HEK293 (cell line): ENCODE measurements around the gene DEFB113.

Experiments
- CTCF ChIA-PET: fragments of 350-600 bp; formaldehyde crosslinking; extraction: SDS; loops from one replicate; lab custom pipeline; 2021; ENCODE audit warnings: antibody characterized with exemption; lab: Yijun Ruan, JAX
- POLR2A ChIA-PET: fragments of 300-600 bp; formaldehyde crosslinking; extraction: SDS; loops from one replicate; lab custom pipeline; 2020; ENCODE audit warnings: antibody characterized with exemption, inconsistent platforms; lab: Yijun Ruan, JAX
- H3K27ac ChIP-seq: fragments of 200-500 bp; sonication (Bioruptor generic); 2 replicates; pipeline ENCODE4 v1.5.1; 2014; ENCODE audit warnings: low read depth, low read length, control low read depth, inconsistent platforms; ENCODE audit errors: extremely low read depth
- H3K36me3 ChIP-seq, 2 experiments: fragments of 200-500 bp in 1 of 2; sonication (Bioruptor generic) in 1 of 2; 1 replicate in 1 of 2; 2 replicates in 1 of 2; pipeline ENCODE4 v1.5.1; 2014 to 2017; ENCODE audit warnings: inconsistent platforms in 2 of 2, low read length in 2 of 2; ENCODE audit not compliant: control insufficient read depth in 2 of 2, insufficient read depth in 1 of 2
- H3K4me1 ChIP-seq: fragments of 200-500 bp; sonication (Bioruptor generic); 2 replicates; pipeline ENCODE4 v1.5.1; 2014; ENCODE audit warnings: mild to moderate bottlenecking, low read length, inconsistent platforms; ENCODE audit not compliant: control insufficient read depth, insufficient read depth
- H3K4me3 ChIP-seq: 2 replicates; pipeline ENCODE4 v1.5.1; 2011; ENCODE audit warnings: low read depth, mild to moderate bottlenecking, control low read depth, low read length, moderate library complexity
- H3K9me3 ChIP-seq: fragments of 200-500 bp; sonication (Bioruptor generic); 2 replicates; pipeline ENCODE4 v1.5.1; 2014; ENCODE audit warnings: low read depth, low read length, inconsistent platforms; ENCODE audit not compliant: control insufficient read depth, insufficient read depth
- HOXA7 ChIP-seq: sonication (generic); formaldehyde crosslinking; IDR thresholded peaks from 2 replicates; pipeline ENCODE4 v1.8.1; 2022; ENCODE audit warnings: missing genetic modification reagents, borderline replicate concordance
- IKZF3 ChIP-seq: fragments of 450-650 bp; IDR thresholded peaks from 2 replicates; pipeline ENCODE4 v1.5.0; 2018; ENCODE audit warnings: missing biosample characterization, mild to moderate bottlenecking, missing genetic modification characterization, moderate library complexity
- KLF1 ChIP-seq: fragments of 450-650 bp; formaldehyde crosslinking; IDR thresholded peaks from 2 replicates; pipeline ENCODE4 v1.5.1; 2016; ENCODE audit warnings: missing biosample characterization, missing genetic modification characterization
- KLF7 ChIP-seq: fragments of 450-650 bp; formaldehyde crosslinking; IDR thresholded peaks from 2 replicates; pipeline ENCODE4 v1.5.1; 2016; ENCODE audit warnings: missing biosample characterization, missing genetic modification characterization, borderline replicate concordance
- MYNN ChIP-seq: fragments of 450-650 bp; formaldehyde crosslinking; IDR thresholded peaks from 2 replicates; pipeline ENCODE4 v1.5.1; 2016; ENCODE audit warnings: missing biosample characterization, missing genetic modification characterization, borderline replicate concordance
- RBAK ChIP-seq: fragments of 450-650 bp; formaldehyde crosslinking; IDR thresholded peaks from 2 replicates; pipeline ENCODE4 v1.5.1; 2016; ENCODE audit warnings: missing biosample characterization, missing genetic modification characterization
- SCRT1 ChIP-seq: fragments of 450-650 bp; formaldehyde crosslinking; IDR thresholded peaks from 2 replicates; pipeline ENCODE4 v1.5.1; 2016; ENCODE audit warnings: missing biosample characterization, missing genetic modification characterization, borderline replicate concordance
- SP3 ChIP-seq: fragments of 450-650 bp; formaldehyde crosslinking; IDR thresholded peaks from 2 replicates; pipeline ENCODE4 v1.5.1; 2016; ENCODE audit warnings: missing biosample characterization, missing genetic modification characterization
- SP7 ChIP-seq: fragments of 450-650 bp; formaldehyde crosslinking; IDR thresholded peaks from 2 replicates; pipeline ENCODE4 v1.5.1; 2016; ENCODE audit warnings: missing biosample characterization, missing genetic modification characterization
- YY1 ChIP-seq: fragments of 450-650 bp; formaldehyde crosslinking; IDR thresholded peaks from 2 replicates; pipeline ENCODE4 v1.5.1; 2018; ENCODE audit warnings: missing biosample characterization, missing genetic modification characterization
- ZBTB21 ChIP-seq: fragments of 450-650 bp; formaldehyde crosslinking; IDR thresholded peaks from 2 replicates; pipeline ENCODE4 v1.5.1; 2017; ENCODE audit warnings: missing biosample characterization, missing genetic modification characterization
- ZBTB7A ChIP-seq: fragments of 450-650 bp; formaldehyde crosslinking; IDR thresholded peaks from 2 replicates; pipeline ENCODE4 v1.5.1; 2016; ENCODE audit warnings: low read depth, missing biosample characterization, missing genetic modification characterization
- ZNF211 ChIP-seq: fragments of 450-650 bp; formaldehyde crosslinking; IDR thresholded peaks from 2 replicates; pipeline ENCODE4 v1.5.1; 2016; ENCODE audit warnings: low read depth, missing biosample characterization, missing genetic modification characterization
- ZNF223 ChIP-seq: fragments of 450-650 bp; formaldehyde crosslinking; IDR thresholded peaks from 2 replicates; pipeline ENCODE4 v1.5.1; 2016; ENCODE audit warnings: missing biosample characterization, missing genetic modification characterization
- ZNF248 ChIP-seq: fragments of 450-650 bp; formaldehyde crosslinking; IDR thresholded peaks from 2 replicates; pipeline ENCODE4 v1.5.1; 2017; ENCODE audit warnings: missing biosample characterization, missing genetic modification characterization
- ZNF274 ChIP-seq, 2 experiments: fragments of 200-500 bp in 1 of 2; fragments of 450-650 bp in 1 of 2; sonication (Bioruptor generic) in 1 of 2; formaldehyde crosslinking in 1 of 2; IDR thresholded peaks; 2 replicates each; pipeline versions ENCODE4 v1.5.1 to v1.6.1; 2014 to 2016; ENCODE audit warnings: borderline replicate concordance in 1 of 2, inconsistent platforms in 1 of 2, low read length in 1 of 2, missing biosample characterization in 1 of 2, missing genetic modification characterization in 1 of 2
- ZNF280C ChIP-seq: fragments of 450-650 bp; formaldehyde crosslinking; IDR thresholded peaks from 2 replicates; pipeline ENCODE4 v1.5.1; 2016; ENCODE audit warnings: missing biosample characterization, missing genetic modification characterization
- ZNF560 ChIP-seq: fragments of 450-650 bp; formaldehyde crosslinking; IDR thresholded peaks from 2 replicates; pipeline ENCODE4 v1.5.1; 2017; ENCODE audit warnings: missing biosample characterization, missing genetic modification characterization, borderline replicate concordance
- ZNF580 ChIP-seq: fragments of 450-650 bp; formaldehyde crosslinking; IDR thresholded peaks from 2 replicates; pipeline ENCODE4 v1.5.1; 2016; ENCODE audit warnings: missing biosample characterization, missing genetic modification characterization
- ZNF596 ChIP-seq: fragments of 450-650 bp; IDR thresholded peaks from 2 replicates; pipeline ENCODE4 v1.5.0; 2018; ENCODE audit warnings: missing biosample characterization, mild to moderate bottlenecking, missing genetic modification characterization, moderate library complexity
- ZNF645 ChIP-seq: fragments of 450-650 bp; formaldehyde crosslinking; IDR thresholded peaks from 2 replicates; pipeline ENCODE4; 2016; ENCODE audit warnings: missing biosample characterization, missing genetic modification characterization
- ZNF707 ChIP-seq: fragments of 450-650 bp; formaldehyde crosslinking; IDR thresholded peaks from 2 replicates; pipeline ENCODE4 v1.5.1; 2016; ENCODE audit warnings: missing biosample characterization, missing genetic modification characterization
- ZSCAN30 ChIP-seq: fragments of 450-650 bp; IDR thresholded peaks from 2 replicates; pipeline ENCODE4 v1.5.1; 2018; ENCODE audit warnings: missing biosample characterization, mild to moderate bottlenecking, missing genetic modification characterization, moderate library complexity

The DEFB113 gene

GRCh38 chr6:49978332-49979226 lies 9.2 kb upstream of the DEFB113 start:
- Histone ChIP-seq H3K4me3 (no peak overlapping the region), H3K9me3 (no peaks in the 10 kb centered on the region), H3K4me1 (no peaks in the 10 kb centered on the region), H3K27ac (no peak overlapping the region), H3K36me3 (no peaks in the 10 kb centered on the region)
- no peak for TF ChIP-seq ZNF211 (tag by site-specific recombination)
- no peak for TF ChIP-seq ZNF560 (tag by site-specific recombination)
- TF ChIP-seq ZBTB21 (tag by site-specific recombination) = no peak
- TF ChIP-seq ZSCAN30 = no peak
- TF ChIP-seq IKZF3 = no peak
- no peak for TF ChIP-seq SP7
- no peak for TF ChIP-seq HOXA7
- TF ChIP-seq RBAK (tag by site-specific recombination) = no peak
- TF ChIP-seq ZNF223 (tag by site-specific recombination) = no peak
- TF ChIP-seq MYNN = no peak
- no peak for TF ChIP-seq ZNF707 (tag by site-specific recombination)
- no peak for TF ChIP-seq SP3 (tag by site-specific recombination)
- no peak for TF ChIP-seq ZNF645 (tag by site-specific recombination)
- TF ChIP-seq KLF7 (tag by site-specific recombination) = no peak
- no peak for TF ChIP-seq YY1 (tag by site-specific recombination)
- CTCF ChIA-PET = interaction anchor here (1.1 kb wide), 1 partner anchor 19 kb away, joined by 4 read pairs; no protein-coding TSS in a partner anchor
- POLR2A ChIA-PET = no interaction called here

GRCh38 chr6:49966823-49967222 lies 2.6 kb downstream of the DEFB113 start:
- ChIA-PET POLR2A (no interaction called here), CTCF (interaction anchor here (0.5 kb wide), 1 partner anchor 23 kb away, joined by 3 read pairs; no protein-coding TSS in a partner anchor)
- H3K36me3 ChIP-seq = no peaks in the 10 kb centered on the region
- TF ChIP-seq ZNF274 (IDR thresholded peaks at IDR 0.05; ENCODE audit: low read length) (no peak), ZNF274 (tag by site-specific recombination; IDR thresholded peaks at IDR 0.05; ENCODE audit: borderline replicate concordance) (no peak), ZNF280C (tag by site-specific recombination) (no peak), ZBTB7A (tag by site-specific recombination) (no peak), ZNF248 (tag by site-specific recombination) (no peak), KLF1 (no peak), SCRT1 (no peak), MYNN (no peak), ZNF596 (no peak), SP7 (no peak), ZNF580 (tag by site-specific recombination) (no peak)
- TF ChIP-seq, all 188 proteins: peak for 0
- no peak overlapping the region for H3K4me3 ChIP-seq
- H3K9me3 ChIP-seq = no peaks in the 10 kb centered on the region
- H3K4me1 ChIP-seq = no peaks in the 10 kb centered on the region
- no peak overlapping the region for H3K27ac ChIP-seq
